Neuronal stem cell (in vitro differentiated cells): Measurements from ENCODE around the gene NMT1.

Experiments
- DNase-seq: peaks from one replicate; pipeline ENCODE4 v3.0.0-alpha.2; 2013; ENCODE audit warnings: low spot score
- H2AFZ ChIP-seq: one replicate; pipeline ENCODE4 v1.6.1; 2013; ENCODE audit warnings: mild to moderate bottlenecking, low read length, inconsistent platforms
- H2AK5ac ChIP-seq: 2 replicates; pipeline ENCODE4 v1.6.1; 2013; ENCODE audit warnings: low read depth, mild to moderate bottlenecking, inconsistent platforms, low read length, moderate library complexity, mixed read lengths
- H2BK120ac ChIP-seq: 2 replicates; pipeline ENCODE4 v1.6.1; 2013; ENCODE audit warnings: low read depth, mild to moderate bottlenecking, inconsistent platforms, low read length, moderate library complexity, mixed read lengths
- H2BK12ac ChIP-seq: one replicate; pipeline ENCODE4 v1.6.1; 2013; ENCODE audit warnings: low read length, inconsistent platforms
- H2BK15ac ChIP-seq: 2 replicates; pipeline ENCODE4 v1.6.1; 2013; ENCODE audit warnings: mild to moderate bottlenecking, low read length, inconsistent platforms, mixed read lengths
- H2BK5ac ChIP-seq: one replicate; pipeline ENCODE4 v1.6.1; 2013; ENCODE audit warnings: inconsistent platforms, mild to moderate bottlenecking, low read length, moderate library complexity
- H3K14ac ChIP-seq: one replicate; pipeline ENCODE4 v1.6.1; 2013; ENCODE audit warnings: low read length, inconsistent platforms
- H3K18ac ChIP-seq: 2 replicates; pipeline ENCODE4 v1.6.1; 2013; ENCODE audit warnings: low read length, inconsistent platforms
- H3K23ac ChIP-seq: 2 replicates; pipeline ENCODE4 v1.6.1; 2013; ENCODE audit warnings: low read depth, mild to moderate bottlenecking, mixed read lengths, low read length, inconsistent platforms; ENCODE audit not compliant: poor library complexity
- H3K27ac ChIP-seq: replicated peaks from 3 replicates; pipeline ENCODE4 v1.5.1; 2013; ENCODE audit warnings: low read length, inconsistent platforms
- H3K27me3 ChIP-seq, 3 experiments: 2 replicates each; pipeline ENCODE4 v1.6.1; 2013; ENCODE audit warnings: low read length in 3 of 3, mild to moderate bottlenecking in 2 of 3, inconsistent platforms in 1 of 3, low read depth in 1 of 3, mixed read lengths in 1 of 3, moderate library complexity in 1 of 3; ENCODE audit not compliant: control insufficient read depth in 3 of 3, insufficient read depth in 3 of 3
- H3K36me3 ChIP-seq, 2 donors: replicated peaks in 1 of 2; 2 replicates each; pipeline ENCODE4 v1.6.1; 2013; ENCODE audit warnings: low read length in 2 of 2; ENCODE audit not compliant: control insufficient read depth in 2 of 2, insufficient read depth in 2 of 2
- H3K4ac ChIP-seq: 2 replicates; pipeline ENCODE4 v1.6.1; 2013; ENCODE audit warnings: inconsistent platforms, mild to moderate bottlenecking, low read length, moderate library complexity
- H3K4me1 ChIP-seq, 2 donors: 1 replicate in 1 of 2; 2 replicates in 1 of 2; pipeline ENCODE4 v1.6.1; 2013; ENCODE audit warnings: low read length in 2 of 2, low read depth in 1 of 2; ENCODE audit not compliant: control insufficient read depth in 2 of 2, insufficient read depth in 1 of 2
- H3K4me2 ChIP-seq: one replicate; pipeline ENCODE4 v1.6.1; 2013; ENCODE audit warnings: mild to moderate bottlenecking, low read length, inconsistent platforms; ENCODE audit not compliant: insufficient read depth, poor library complexity, severe bottlenecking
- H3K4me3 ChIP-seq, 2 donors: 2 replicates each; pipeline ENCODE4 v1.5.1; 2013; ENCODE audit warnings: low read length in 2 of 2, mild to moderate bottlenecking in 2 of 2, inconsistent platforms in 1 of 2, moderate library complexity in 1 of 2
- H3K79me1 ChIP-seq: one replicate; pipeline ENCODE4 v1.6.1; 2013; ENCODE audit warnings: low read depth, mild to moderate bottlenecking, inconsistent platforms, low read length, moderate library complexity
- H3K9ac ChIP-seq: one replicate; pipeline ENCODE4 v1.6.1; 2013; ENCODE audit warnings: mild to moderate bottlenecking, low read depth, low read length, inconsistent platforms; ENCODE audit not compliant: poor library complexity
- H3K9me3 ChIP-seq, 2 donors: replicated peaks in 1 of 2; 2 replicates each; pipeline versions ENCODE3 to v1.6.1; 2013; ENCODE audit warnings: low read length in 2 of 2, mild to moderate bottlenecking in 2 of 2, inconsistent platforms in 1 of 2, low read depth in 1 of 2, mixed read lengths in 1 of 2, moderate library complexity in 1 of 2; ENCODE audit not compliant: control insufficient read depth in 2 of 2, insufficient read depth in 1 of 2
- H4K8ac ChIP-seq: one replicate; pipeline ENCODE4 v1.6.1; 2013; ENCODE audit warnings: low read depth, mild to moderate bottlenecking, inconsistent platforms, low read length, moderate library complexity
- H4K91ac ChIP-seq: one replicate; pipeline ENCODE4 v1.6.1; 2013; ENCODE audit warnings: low read length, low read depth, mild to moderate bottlenecking, inconsistent platforms; ENCODE audit not compliant: poor library complexity
- WGBS, 2 donors: extraction: QIAGEN DNeasy Blood & Tissue Kit; methylation state at CpG; one replicate each; pipeline ENCODE4 v1.1.7; 2013; ENCODE audit warnings: missing lambda C conversion rate in 2 of 2, mixed read lengths in 1 of 2; ENCODE audit not compliant: insufficient read length in 2 of 2, insufficient replicate concordance in 1 of 2; ENCODE audit errors: extremely low coverage in 2 of 2; 5-methylcytosine and 5-hydroxymethylcytosine counted together

Gene NMT1

DNA sequence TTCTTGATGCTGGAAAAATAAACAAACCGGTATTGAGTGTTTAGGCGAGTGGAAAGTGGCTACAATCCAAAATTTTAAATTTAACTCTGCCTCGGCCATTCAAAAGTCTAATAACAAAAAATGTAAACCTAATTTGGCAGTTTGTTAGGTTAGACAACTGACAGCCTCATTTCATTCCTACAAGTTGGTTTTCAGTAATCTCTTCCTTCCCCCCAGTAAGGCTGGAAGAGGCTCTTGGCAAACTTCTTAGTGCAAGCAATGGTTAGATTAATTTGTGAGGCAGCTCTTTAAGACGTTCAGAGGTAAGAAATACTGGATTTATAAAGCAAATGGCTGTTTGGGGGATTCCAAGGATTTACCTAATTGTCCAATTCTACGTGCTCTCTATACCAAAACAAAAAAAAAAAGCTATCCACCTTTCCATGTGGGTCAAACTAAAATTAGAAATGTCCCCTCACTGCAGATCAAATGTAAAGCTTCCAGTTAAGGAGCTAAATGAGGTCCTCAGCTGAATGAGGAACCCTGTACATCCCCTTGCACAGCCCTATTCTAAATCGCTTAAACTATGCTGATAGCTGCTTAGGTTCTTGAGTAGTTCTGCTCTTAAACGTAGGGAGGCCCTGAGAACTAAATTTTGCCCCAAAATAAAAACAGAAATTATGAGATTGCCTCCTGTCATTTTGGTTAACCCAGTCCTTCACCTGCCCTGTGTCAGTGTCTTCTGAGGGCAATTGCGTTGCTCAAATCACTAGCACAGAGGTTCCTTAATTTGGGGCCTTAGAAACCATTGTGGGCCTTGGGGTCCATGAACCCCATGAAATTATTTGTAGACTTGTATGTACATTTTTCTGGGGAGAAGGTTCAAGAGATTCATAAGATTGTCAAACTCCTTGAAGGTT lies 90.0 kb downstream of the NMT1 start:
- Histone ChIP-seq H3K9ac (no peak overlapping the region), H3K27me3 (no peaks in the 10 kb centered on the region), H3K4me2 (no peak overlapping the region), H3K4me3 (peak overlapping the region in 1 of 2 donors; percentile 98), H3K9me3 (no peaks in the 10 kb centered on the region), H2BK12ac (no peak overlapping the region), H4K91ac (no peak overlapping the region), H2BK120ac (no peak overlapping the region), H2BK5ac (no peak overlapping the region), H3K23ac (no peak overlapping the region), H3K4me1 (peaks cover 3 to 12% of the 10 kb centered on the region in 2 donors), H2AFZ (no peak overlapping the region), H3K36me3 (peaks cover 0 to 4% of the 10 kb centered on the region in 2 donors), H3K27ac (no peak overlapping the region), H3K18ac (no peak overlapping the region), H3K79me1 (peaks cover 7% of the 10 kb centered on the region), H3K4ac (no peak overlapping the region), H3K14ac (no peak overlapping the region), H4K8ac (no peak overlapping the region), H2AK5ac (no peak overlapping the region), H2BK15ac (no peak overlapping the region)
- no peak for DNase-seq
- no CpG with 5 or more reads among the region's 8 CpGs for WGBS, 2 donors

DNA sequence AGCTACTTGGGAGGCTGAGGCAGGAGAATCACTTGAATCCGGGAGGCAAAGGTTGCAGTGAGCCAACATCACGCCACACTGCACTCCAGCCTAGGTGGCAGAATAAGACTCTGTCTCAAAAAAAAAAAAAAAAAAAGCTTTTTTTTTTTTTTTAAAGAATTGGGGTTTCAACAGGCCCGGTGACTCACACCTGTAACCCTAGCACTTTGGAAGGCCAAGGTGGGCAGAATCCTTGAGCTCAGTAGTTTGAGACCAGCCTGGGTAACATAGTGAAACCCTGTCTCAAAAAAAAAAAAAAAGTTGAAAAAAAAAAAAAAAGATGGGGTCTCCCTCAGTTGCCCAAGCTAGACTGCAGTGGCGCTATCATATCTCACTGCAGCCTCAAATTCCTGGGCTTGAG lies 93.9 kb downstream of the NMT1 start:
- Histone ChIP-seq H3K23ac (no peak overlapping the region), H2AFZ (no peak overlapping the region), H3K4me3 (no peak overlapping the region), H3K14ac (no peak overlapping the region), H3K4ac (no peak overlapping the region), H4K8ac (no peak overlapping the region), H3K36me3 (peaks cover 0 to 18% of the 10 kb centered on the region in 2 donors), H3K9me3 (no peaks in the 10 kb centered on the region), H2BK12ac (no peak overlapping the region), H3K18ac (no peak overlapping the region), H3K27ac (no peak overlapping the region), H3K9ac (no peak overlapping the region), H2BK5ac (no peak overlapping the region), H3K4me1 (peaks cover 1 to 11% of the 10 kb centered on the region in 2 donors), H3K4me2 (no peak overlapping the region), H2BK15ac (no peak overlapping the region), H3K79me1 (peaks cover 2% of the 10 kb centered on the region), H3K27me3 (no peaks in the 10 kb centered on the region), H4K91ac (no peak overlapping the region), H2AK5ac (no peak overlapping the region), H2BK120ac (no peak overlapping the region)
- DNase-seq: no peak
- WGBS, 2 donors: no CpG with 5 or more reads among the region's 4 CpGs

DNA sequence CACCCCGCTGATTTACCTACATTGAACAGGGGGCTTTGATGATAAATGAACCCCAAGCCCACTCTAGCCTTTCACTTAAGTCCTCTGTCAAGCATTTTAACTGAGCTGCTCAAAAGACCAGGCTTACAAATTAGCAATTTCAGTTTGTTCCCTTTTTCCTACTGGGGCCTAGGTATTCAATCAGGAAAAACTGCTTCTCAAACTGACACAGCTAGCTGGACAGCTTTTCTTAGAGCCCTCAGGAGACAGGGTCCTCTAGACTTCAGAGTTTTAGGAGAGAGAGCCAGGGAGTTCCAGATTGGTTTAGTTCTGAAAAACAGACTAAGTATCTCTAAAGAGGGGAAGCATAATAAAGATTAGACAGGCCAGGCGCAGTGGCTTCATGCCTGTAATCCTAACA lies 94.4 kb downstream of the NMT1 start:
- H3K9me3 ChIP-seq: no peaks in the 10 kb centered on the region
- H3K36me3 ChIP-seq: peaks cover 0 to 16% of the 10 kb centered on the region in 2 donors
- H3K18ac ChIP-seq: no peak overlapping the region
- no peak overlapping the region for H2AFZ ChIP-seq
- peaks cover 2% of the 10 kb centered on the region for H3K79me1 ChIP-seq
- H2AK5ac ChIP-seq: no peak overlapping the region
- H2BK15ac ChIP-seq: no peak overlapping the region
- no peak overlapping the region for H3K9ac ChIP-seq
- H3K14ac ChIP-seq: no peak overlapping the region
- no peak overlapping the region for H3K27ac ChIP-seq
- H3K4me2 ChIP-seq: no peak overlapping the region
- H3K4me1 ChIP-seq: peaks cover 1 to 11% of the 10 kb centered on the region in 2 donors
- H4K8ac ChIP-seq: no peak overlapping the region
- H2BK5ac ChIP-seq: no peak overlapping the region
- no peak for DNase-seq
- no peak overlapping the region for H4K91ac ChIP-seq
- H2BK120ac ChIP-seq: no peak overlapping the region
- no CpG with 5 or more reads among the region's 2 CpGs for WGBS, 2 donors
- no peak overlapping the region for H3K4me3 ChIP-seq
- H3K27me3 ChIP-seq: no peaks in the 10 kb centered on the region
- no peak overlapping the region for H3K4ac ChIP-seq
- H3K23ac ChIP-seq: no peak overlapping the region
- H2BK12ac ChIP-seq: no peak overlapping the region

DNA sequence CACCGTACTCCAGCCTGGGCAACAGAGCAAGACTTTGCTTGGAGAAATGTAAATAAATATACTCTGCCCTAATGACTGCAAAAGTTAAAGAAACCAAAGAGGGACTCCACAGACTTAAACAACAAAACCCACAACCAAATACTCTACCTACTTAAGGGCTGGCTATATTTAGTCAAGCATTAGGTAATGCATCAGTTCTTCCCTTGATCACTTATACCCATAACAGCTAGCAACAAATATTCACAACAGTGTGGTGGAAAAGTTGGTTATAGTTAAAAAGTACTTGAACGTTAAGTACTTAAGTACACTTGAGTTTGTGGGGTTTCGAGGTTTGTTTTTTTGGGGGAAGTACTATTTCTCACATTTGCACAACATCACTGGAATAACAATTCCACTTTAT lies 95.1 kb downstream of the NMT1 start:
- Histone ChIP-seq H2AFZ (no peak overlapping the region), H3K18ac (no peak overlapping the region), H3K4me2 (no peak overlapping the region), H3K4me1 (peaks cover 1 to 6% of the 10 kb centered on the region in 2 donors), H3K4me3 (no peak overlapping the region), H3K36me3 (peaks cover 0 to 15% of the 10 kb centered on the region in 2 donors), H3K14ac (no peak overlapping the region), H4K8ac (no peak overlapping the region), H3K23ac (no peak overlapping the region), H3K27me3 (no peaks in the 10 kb centered on the region), H2AK5ac (no peak overlapping the region), H2BK120ac (no peak overlapping the region), H3K79me1 (peaks cover 2% of the 10 kb centered on the region), H2BK15ac (no peak overlapping the region), H2BK12ac (no peak overlapping the region), H3K9ac (no peak overlapping the region), H3K27ac (no peak overlapping the region), H3K4ac (no peak overlapping the region), H3K9me3 (no peaks in the 10 kb centered on the region), H4K91ac (no peak overlapping the region), H2BK5ac (no peak overlapping the region)
- no peak for DNase-seq
- WGBS, 2 donors: no CpG with 5 or more reads among the region's 3 CpGs
